ENCODE measurements around the gene PAGE2B. TPM values are rescaled to one million over a fixed set of nuclear protein-coding genes. Genes with fewer than 3 reads are reported as not detected.

PAGE2B gene
- total RNA-seq, 1 donor = not detected

DNA sequence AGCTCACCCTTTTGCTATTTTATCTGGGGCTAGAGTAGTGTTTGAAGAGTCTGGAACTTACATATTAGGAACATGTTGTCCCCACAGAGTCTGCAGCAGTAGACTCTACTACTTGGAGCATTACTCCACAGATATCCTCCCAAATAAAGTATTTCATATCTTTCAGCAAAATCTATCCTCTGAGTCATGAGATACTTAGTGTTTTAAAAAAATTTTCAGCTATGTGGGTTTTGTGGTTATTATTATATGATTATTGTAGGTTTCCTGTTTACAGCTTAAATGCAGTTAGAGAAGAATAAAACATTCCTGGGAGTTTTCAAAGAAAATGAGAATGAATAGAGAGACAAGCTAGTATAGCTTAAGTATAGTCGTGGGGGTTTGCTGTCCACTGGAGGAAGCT, 44.9 kb downstream of the PAGE2B start:
- no peak overlapping the region for H3K4me3 ChIP-seq (ENCODE audit: low read depth, low read length)
- DNase-seq (ENCODE audit: low read depth) = peak; percentile 52
- TF ChIP-seq, protein P1, sequence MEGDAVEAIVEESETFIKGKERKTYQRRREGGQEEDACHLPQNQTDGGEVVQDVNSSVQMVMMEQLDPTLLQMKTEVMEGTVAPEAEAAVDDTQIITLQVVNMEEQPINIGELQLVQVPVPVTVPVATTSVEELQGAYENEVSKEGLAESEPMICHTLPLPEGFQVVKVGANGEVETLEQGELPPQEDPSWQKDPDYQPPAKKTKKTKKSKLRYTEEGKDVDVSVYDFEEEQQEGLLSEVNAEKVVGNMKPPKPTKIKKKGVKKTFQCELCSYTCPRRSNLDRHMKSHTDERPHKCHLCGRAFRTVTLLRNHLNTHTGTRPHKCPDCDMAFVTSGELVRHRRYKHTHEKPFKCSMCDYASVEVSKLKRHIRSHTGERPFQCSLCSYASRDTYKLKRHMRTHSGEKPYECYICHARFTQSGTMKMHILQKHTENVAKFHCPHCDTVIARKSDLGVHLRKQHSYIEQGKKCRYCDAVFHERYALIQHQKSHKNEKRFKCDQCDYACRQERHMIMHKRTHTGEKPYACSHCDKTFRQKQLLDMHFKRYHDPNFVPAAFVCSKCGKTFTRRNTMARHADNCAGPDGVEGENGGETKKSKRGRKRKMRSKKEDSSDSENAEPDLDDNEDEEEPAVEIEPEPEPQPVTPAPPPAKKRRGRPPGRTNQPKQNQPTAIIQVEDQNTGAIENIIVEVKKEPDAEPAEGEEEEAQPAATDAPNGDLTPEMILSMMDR (IDR thresholded peaks at IDR 0.05; ENCODE audit: insufficient read depth, low read depth, low read length) = no peak

DNA sequence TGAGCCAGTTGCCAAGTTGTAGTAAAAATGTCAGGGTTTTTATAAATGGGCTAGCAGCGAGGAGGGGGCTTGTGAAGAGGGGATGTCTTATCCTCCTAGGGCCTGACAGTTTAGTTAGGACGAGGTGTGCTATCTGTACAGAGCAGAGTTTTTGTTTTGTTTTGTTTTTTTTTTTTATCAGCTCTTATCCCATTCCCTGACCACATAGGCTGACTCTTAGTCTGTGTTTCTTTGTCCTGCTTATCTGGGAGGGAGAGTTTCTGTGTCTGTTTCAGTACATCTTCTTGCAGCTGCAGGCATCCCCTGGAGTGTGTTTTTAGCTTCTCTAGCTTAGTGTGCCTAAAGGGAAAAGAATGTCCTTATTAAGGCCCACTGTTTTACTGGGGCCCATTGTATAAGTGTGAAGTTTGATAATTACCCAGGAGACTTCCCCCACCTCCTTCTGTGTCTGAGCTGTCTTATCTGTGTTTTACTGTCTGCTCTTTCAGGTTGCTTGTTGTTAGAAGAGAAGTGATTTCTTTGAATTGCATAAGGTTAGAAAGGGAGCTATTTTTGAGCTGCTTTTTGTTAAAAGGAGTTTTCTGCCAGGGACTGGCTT, 46.0 kb downstream of the PAGE2B start:
- peak; percentile 28 for DNase-seq (ENCODE audit: low read depth)

DNA sequence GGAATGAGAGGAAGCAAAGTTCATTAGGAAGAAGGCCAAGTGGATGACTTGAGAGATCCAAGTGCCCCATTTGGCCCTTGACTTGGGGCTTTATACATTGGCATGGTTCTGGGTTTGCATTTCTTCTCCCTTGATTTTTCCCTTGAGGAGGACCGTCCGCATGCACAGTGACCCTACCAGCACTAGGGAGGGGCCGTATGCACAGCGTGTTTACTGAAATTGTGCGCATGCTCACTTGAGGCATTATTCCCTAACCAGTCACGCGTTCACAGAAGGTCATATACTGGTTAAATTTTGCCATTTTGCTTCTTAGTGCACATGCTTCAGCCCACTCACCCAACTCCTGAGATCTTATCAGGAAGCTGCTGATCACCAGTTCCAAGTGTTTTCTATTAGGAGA, 49.1 kb downstream of the PAGE2B start:
- DNase-seq (ENCODE audit: low read depth) = no peak
- no peak overlapping the region for H3K4me3 ChIP-seq (ENCODE audit: low read depth, low read length)
- TF ChIP-seq, protein P1 (IDR thresholded peaks at IDR 0.05; ENCODE audit: insufficient read depth, low read depth, low read length) = no peak

More for the DNA sequence above, 46.0 kb downstream of the PAGE2B start:
- H3K4me3 ChIP-seq (ENCODE audit: low read depth, low read length) = no peak overlapping the region
- TF ChIP-seq, protein P1 (IDR thresholded peaks at IDR 0.05; ENCODE audit: insufficient read depth, low read depth, low read length) = no peak

DNA sequence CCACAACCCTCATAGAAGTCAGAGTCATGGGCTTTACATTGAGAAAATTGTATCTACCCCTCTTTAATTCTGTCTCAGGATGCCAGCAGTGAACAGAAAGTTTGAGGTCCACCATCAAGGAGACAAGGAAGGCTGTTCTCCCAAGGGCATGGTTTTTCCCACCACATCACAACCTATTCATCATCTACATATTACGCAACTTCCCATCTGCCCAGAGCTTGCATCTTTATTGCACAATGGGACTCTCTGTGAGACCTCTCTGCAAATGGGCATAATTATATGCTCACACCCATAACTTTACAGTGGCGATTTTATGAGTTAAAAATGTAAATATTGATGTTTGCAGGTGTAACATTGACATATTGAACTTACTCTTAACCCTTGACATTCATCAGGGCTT, 52.9 kb downstream of the PAGE2B start:
- TF ChIP-seq, protein P1 (IDR thresholded peaks at IDR 0.05; ENCODE audit: insufficient read depth, low read depth, low read length) = no peak
- no peak overlapping the region for H3K4me3 ChIP-seq (ENCODE audit: low read depth, low read length)
- DNase-seq (ENCODE audit: low read depth) = peak; percentile 67

Other genes with a start within 250 kb of the PAGE2B start
- 16.8 and 17.1 TPM in 2 replicates for gene TRO, start 154.2 kb upstream of the PAGE2B start, total RNA-seq
- gene PFKFB1, start 80.8 kb upstream of the PAGE2B start, total RNA-seq = under 0.01 TPM in 1 of 2 replicates, not detected in the other
- 6.1 and 7.8 TPM in 2 replicates for gene APEX2, start 74.7 kb upstream of the PAGE2B start, total RNA-seq
- gene ALAS2, start 44.1 kb upstream of the PAGE2B start, total RNA-seq = not detected in 2 replicates
- not detected in 2 replicates for gene PAGE2, start 14.0 kb downstream of the PAGE2B start, total RNA-seq
- not detected in 2 replicates for gene PAGE5, start 145.3 kb downstream of the PAGE2B start, total RNA-seq
- not detected in 2 replicates for gene PAGE3, start 189.9 kb downstream of the PAGE2B start, total RNA-seq